NB4 (cell line): Measurements from ENCODE around the gene FJX1.

Experiments
- DNase-seq: peaks from one replicate; pipeline ENCODE4 v3.0.0; 2010; ENCODE audit warnings: low read depth
- H3K4me3 ChIP-seq: one replicate; pipeline ENCODE4 v1.5.1; 2011; ENCODE audit warnings: mild to moderate bottlenecking, low read depth, low read length, moderate library complexity
- MYC ChIP-seq: IDR thresholded peaks from 2 replicates; pipeline ENCODE4 v1.6.1; 2011; ENCODE audit warnings: low read depth, low read length
- POLR2A ChIP-seq: IDR thresholded peaks from 2 replicates; pipeline ENCODE4 v1.6.1; 2011; ENCODE audit warnings: mild to moderate bottlenecking; ENCODE audit not compliant: insufficient read length; ENCODE audit errors: extremely low read depth
- TF ChIP-seq, protein P1 (sequence below): IDR thresholded peaks from one replicate; pipeline ENCODE4 v1.5.1; 2012; ENCODE audit warnings: low read depth, low read length
- TF ChIP-seq, protein P2 (sequence below): IDR thresholded peaks from 2 replicates; pipeline ENCODE4 v1.6.1; 2011; ENCODE audit warnings: low read depth, low read length

The FJX1 gene

DNA sequence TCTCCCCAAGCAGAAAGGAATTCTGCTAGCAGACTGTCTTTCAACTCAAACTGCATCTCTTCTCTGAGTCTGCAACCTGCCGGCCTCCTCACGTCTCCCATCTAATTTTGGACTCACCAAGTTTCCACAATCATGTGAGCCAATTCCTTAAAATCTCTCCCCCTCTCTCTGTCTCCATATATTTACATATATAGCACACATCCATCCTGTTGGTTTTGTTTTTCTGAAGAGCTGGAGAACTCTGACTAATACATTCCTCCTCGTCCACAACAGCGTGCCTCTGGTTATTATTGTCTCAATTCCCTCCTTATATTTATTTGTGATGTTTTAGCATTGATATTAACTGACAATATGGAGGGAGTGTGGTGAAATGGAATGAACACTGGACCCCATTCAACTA is 29.6 kb upstream of the FJX1 start:
- TF ChIP-seq, protein P1, sequence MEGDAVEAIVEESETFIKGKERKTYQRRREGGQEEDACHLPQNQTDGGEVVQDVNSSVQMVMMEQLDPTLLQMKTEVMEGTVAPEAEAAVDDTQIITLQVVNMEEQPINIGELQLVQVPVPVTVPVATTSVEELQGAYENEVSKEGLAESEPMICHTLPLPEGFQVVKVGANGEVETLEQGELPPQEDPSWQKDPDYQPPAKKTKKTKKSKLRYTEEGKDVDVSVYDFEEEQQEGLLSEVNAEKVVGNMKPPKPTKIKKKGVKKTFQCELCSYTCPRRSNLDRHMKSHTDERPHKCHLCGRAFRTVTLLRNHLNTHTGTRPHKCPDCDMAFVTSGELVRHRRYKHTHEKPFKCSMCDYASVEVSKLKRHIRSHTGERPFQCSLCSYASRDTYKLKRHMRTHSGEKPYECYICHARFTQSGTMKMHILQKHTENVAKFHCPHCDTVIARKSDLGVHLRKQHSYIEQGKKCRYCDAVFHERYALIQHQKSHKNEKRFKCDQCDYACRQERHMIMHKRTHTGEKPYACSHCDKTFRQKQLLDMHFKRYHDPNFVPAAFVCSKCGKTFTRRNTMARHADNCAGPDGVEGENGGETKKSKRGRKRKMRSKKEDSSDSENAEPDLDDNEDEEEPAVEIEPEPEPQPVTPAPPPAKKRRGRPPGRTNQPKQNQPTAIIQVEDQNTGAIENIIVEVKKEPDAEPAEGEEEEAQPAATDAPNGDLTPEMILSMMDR = no peak
- TF ChIP-seq, protein P2, sequence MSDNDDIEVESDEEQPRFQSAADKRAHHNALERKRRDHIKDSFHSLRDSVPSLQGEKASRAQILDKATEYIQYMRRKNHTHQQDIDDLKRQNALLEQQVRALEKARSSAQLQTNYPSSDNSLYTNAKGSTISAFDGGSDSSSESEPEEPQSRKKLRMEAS = no peak
- TF ChIP-seq POLR2A (no peak), MYC (no peak)
- no peak overlapping the region for H3K4me3 ChIP-seq
- no peak for DNase-seq

DNA sequence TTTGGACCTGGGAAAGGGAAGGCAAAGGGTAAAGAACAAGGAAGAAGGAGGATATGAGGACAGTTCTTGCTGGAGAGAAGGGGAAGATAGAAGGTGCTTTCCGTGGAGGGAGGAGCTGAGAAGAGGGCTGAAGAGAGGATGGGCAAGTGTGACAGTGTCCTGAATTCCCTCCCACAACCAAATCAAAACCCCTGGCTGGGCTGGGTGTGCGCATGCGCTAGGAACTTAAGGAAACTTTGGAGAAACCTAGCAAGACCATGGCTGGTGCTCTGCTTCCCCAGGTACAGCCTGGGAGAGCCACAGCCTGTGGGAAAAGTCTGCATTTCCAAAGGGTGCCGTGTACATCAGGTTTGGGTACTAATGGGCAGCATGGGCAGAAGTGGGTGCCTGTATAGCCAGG is 29.0 kb upstream of the FJX1 start:
- no peak overlapping the region for H3K4me3 ChIP-seq
- DNase-seq = no peak
- TF ChIP-seq MYC (no peak), POLR2A (no peak)
- TF ChIP-seq, protein P2 = no peak
- TF ChIP-seq, protein P1 = no peak

DNA sequence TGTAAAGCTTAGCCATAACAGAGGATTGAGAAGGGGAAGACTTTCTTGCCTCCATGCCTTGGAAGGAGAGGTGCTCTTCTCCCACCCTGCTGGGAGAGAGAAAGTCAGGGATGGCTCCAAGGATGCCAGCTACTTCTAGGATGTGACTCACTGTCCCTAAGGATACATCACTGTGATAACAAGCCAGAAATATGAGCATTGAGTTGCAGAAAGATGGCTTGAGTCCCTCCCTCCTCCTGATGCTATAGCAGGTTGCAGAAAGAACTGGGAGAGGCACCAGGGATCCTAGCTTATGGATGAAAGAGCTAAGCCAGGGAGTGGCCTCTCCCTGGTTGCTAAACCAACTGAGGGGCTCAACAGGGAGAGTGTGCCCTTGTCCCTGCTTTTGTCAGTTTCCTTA is 27.8 kb upstream of the FJX1 start:
- no peak overlapping the region for H3K4me3 ChIP-seq
- DNase-seq = no peak
- TF ChIP-seq MYC (no peak), POLR2A (no peak)
- TF ChIP-seq, protein P2 = no peak
- TF ChIP-seq, protein P1 = no peak

DNA sequence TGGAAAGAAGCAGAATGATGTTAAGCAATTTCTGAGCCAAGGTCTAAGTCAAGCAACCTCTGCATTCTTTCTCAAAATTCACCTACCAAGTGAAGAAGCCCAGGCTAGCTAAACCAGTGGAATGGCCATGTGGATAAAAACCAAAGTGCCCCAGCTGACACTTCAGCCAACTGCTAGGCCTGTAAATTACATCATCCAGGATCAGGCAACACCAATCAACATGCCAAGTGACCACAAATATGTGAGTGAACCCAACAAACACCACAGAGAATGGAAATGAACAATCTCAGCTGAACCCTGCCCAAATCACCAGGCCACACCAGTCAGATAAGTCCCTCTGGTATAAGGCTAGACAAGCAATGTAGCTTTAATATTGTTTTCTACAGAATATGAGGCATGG is 25.1 kb upstream of the FJX1 start:
- no peak for DNase-seq
- TF ChIP-seq, protein P1 = no peak
- TF ChIP-seq, protein P2 = no peak
- no peak overlapping the region for H3K4me3 ChIP-seq

DNA sequence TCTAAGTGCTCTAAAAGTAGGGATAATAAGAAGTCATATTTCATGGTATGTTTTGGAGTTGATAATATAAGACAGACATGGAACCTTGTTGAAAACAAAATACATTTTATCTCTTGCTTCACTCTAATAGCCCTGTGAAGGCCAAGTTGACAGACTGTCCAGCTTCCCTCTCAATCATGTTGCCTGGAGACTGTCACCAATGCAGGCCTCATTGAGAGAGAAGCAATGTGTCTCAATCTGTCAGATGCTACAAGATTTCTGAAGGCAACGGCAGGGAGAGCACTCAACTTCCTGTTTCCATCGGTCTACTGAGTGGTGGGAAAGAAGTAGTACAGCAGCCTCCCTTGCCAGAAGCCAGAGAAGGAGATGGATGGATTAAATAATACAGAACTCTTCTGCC is 23.6 kb upstream of the FJX1 start:
- TF ChIP-seq POLR2A (no peak), MYC (no peak)
- TF ChIP-seq, protein P1 = no peak
- TF ChIP-seq, protein P2 = no peak
- DNase-seq = peak; percentile 26
- H3K4me3 ChIP-seq = no peak overlapping the region
